Measurements from ENCODE around the gene FA2H. TPM values are rescaled to one million over a fixed set of nuclear protein-coding genes. Genes with fewer than 3 reads are reported as not detected.
A peak's percentile ranks its signal among the peaks of the same experiment; 100 is the strongest.

The FA2H gene
- total RNA-seq, 1 donor from 2014 or later = not detected

- Mint-ChIP-seq H3K4me1 (ENCODE audit: unreplicated experiment) (peaks cover 20% of the 10 kb centered on the region), H3K36me3 (ENCODE audit: low read depth, unreplicated experiment) (peaks cover 21% of the 10 kb centered on the region), H3K27me3 (ENCODE audit: unreplicated experiment) (no peaks in the 10 kb centered on the region), H3K4me3 (ENCODE audit: unreplicated experiment) (peak overlapping the region; percentile 86), H3K9me3 (ENCODE audit: unreplicated experiment) (no peaks in the 10 kb centered on the region), H3K27ac (ENCODE audit: unreplicated experiment) (peak overlapping the region; percentile 31)
- no peak for TF ChIP-seq CTCF (IDR thresholded peaks at IDR 0.05; ENCODE audit: unreplicated experiment)
- peak; percentile 71 for DNase-seq (ENCODE audit: low spot score)
Measured at GRCh38 chr16:74695450-74696422, 78.9 kb downstream of the FA2H start.

GRCh38 chr16:74691093-74691855 is 83.3 kb downstream of the FA2H start:
- peaks cover 30% of the 10 kb centered on the region for H3K36me3 Mint-ChIP-seq (ENCODE audit: low read depth, unreplicated experiment)
- H3K4me3 Mint-ChIP-seq (ENCODE audit: unreplicated experiment) = peak overlapping the region; percentile 37
- H3K4me1 Mint-ChIP-seq (ENCODE audit: unreplicated experiment) = peaks cover 13% of the 10 kb centered on the region
- H3K27me3 Mint-ChIP-seq (ENCODE audit: unreplicated experiment) = no peaks in the 10 kb centered on the region
- H3K9me3 Mint-ChIP-seq (ENCODE audit: unreplicated experiment) = no peaks in the 10 kb centered on the region
- H3K27ac Mint-ChIP-seq (ENCODE audit: unreplicated experiment) = no peak overlapping the region
- no peak for DNase-seq (ENCODE audit: low spot score)
- TF ChIP-seq CTCF (IDR thresholded peaks at IDR 0.05; ENCODE audit: unreplicated experiment) = no peak

GRCh38 chr16:74682556-74682955 is 92.1 kb downstream of the FA2H start:
- Mint-ChIP-seq H3K4me3 (ENCODE audit: unreplicated experiment) (no peak overlapping the region), H3K27ac (ENCODE audit: unreplicated experiment) (no peak overlapping the region), H3K9me3 (ENCODE audit: unreplicated experiment) (no peaks in the 10 kb centered on the region), H3K36me3 (ENCODE audit: low read depth, unreplicated experiment) (peaks cover 12% of the 10 kb centered on the region), H3K27me3 (ENCODE audit: unreplicated experiment) (no peaks in the 10 kb centered on the region), H3K4me1 (ENCODE audit: unreplicated experiment) (no peaks in the 10 kb centered on the region)
- no peak for DNase-seq (ENCODE audit: low spot score)
- no peak for TF ChIP-seq CTCF (IDR thresholded peaks at IDR 0.05; ENCODE audit: unreplicated experiment)

- Mint-ChIP-seq H3K27me3 (ENCODE audit: unreplicated experiment) (no peaks in the 10 kb centered on the region), H3K9me3 (ENCODE audit: unreplicated experiment) (no peaks in the 10 kb centered on the region), H3K27ac (ENCODE audit: unreplicated experiment) (no peak overlapping the region), H3K4me3 (ENCODE audit: unreplicated experiment) (no peak overlapping the region), H3K4me1 (ENCODE audit: unreplicated experiment) (peaks cover 2% of the 10 kb centered on the region), H3K36me3 (ENCODE audit: low read depth, unreplicated experiment) (peaks cover 14% of the 10 kb centered on the region)
- no peak for TF ChIP-seq CTCF (IDR thresholded peaks at IDR 0.05; ENCODE audit: unreplicated experiment)
- no peak for DNase-seq (ENCODE audit: low spot score)
Measured at GRCh38 chr16:74680681-74681080, 93.9 kb downstream of the FA2H start.

Data from endothelial cell (in vitro differentiated cells).